GM12878 (cell line): ENCODE results near the gene HIVEP3.

Experiments
- MXI1 ChIP-seq: fragments of 150-350 bp; IDR thresholded peaks from 2 replicates; pipeline ENCODE4 v1.6.1; 2011; ENCODE audit warnings: low read depth, mild to moderate bottlenecking, inconsistent platforms, low read length, improper control_type of control experiment
- RBBP5 ChIP-seq: fragments of 200-600 bp; sonication (generic); conservative IDR thresholded peaks from 2 replicates; pipeline ENCODE4 v1.6.1; 2016
- SIX5 ChIP-seq: IDR thresholded peaks from 2 replicates; pipeline ENCODE4 v1.6.1; 2011; ENCODE audit warnings: mild to moderate bottlenecking, low read depth, low read length, moderate library complexity; ENCODE audit not compliant: severe bottlenecking

- TF ChIP-seq MXI1 = no peak
- no peak for TF ChIP-seq RBBP5
- no peak for TF ChIP-seq SIX5
These were observed 417.8 kb downstream of the HIVEP3 start for GRCh38 chr1:41500781-41501518.
